GM12801 (cell line): ENCODE data around the gene KYAT1.

ENCODE experiments used
- TF ChIP-seq, protein P1 (sequence below): IDR thresholded peaks from one replicate; pipeline ENCODE4 v1.5.1; 2011; ENCODE audit warnings: control low read depth; ENCODE audit not compliant: insufficient read length; ENCODE audit errors: extremely low read depth

Gene KYAT1

DNA sequence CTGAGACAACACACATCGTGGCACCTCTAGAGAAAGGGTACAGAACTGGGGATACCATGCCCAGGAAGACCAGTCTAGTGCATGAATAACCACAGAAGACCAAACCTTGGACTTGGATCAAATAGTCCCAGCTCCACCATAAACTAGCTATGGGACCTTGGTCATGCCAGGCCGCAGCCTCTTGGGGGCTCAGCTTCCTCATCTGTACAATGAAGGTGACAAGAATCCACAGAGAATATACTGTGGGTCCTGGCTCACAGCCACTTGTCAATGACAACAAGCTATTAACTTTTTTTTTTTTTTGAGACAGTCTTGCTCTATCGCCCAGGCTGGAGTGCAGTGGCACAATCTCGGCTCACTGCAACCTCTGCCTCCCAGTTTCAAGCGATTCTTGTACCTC is 3.9 kb downstream of the KYAT1 start:
- TF ChIP-seq, protein P1, sequence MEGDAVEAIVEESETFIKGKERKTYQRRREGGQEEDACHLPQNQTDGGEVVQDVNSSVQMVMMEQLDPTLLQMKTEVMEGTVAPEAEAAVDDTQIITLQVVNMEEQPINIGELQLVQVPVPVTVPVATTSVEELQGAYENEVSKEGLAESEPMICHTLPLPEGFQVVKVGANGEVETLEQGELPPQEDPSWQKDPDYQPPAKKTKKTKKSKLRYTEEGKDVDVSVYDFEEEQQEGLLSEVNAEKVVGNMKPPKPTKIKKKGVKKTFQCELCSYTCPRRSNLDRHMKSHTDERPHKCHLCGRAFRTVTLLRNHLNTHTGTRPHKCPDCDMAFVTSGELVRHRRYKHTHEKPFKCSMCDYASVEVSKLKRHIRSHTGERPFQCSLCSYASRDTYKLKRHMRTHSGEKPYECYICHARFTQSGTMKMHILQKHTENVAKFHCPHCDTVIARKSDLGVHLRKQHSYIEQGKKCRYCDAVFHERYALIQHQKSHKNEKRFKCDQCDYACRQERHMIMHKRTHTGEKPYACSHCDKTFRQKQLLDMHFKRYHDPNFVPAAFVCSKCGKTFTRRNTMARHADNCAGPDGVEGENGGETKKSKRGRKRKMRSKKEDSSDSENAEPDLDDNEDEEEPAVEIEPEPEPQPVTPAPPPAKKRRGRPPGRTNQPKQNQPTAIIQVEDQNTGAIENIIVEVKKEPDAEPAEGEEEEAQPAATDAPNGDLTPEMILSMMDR = no peak

DNA sequence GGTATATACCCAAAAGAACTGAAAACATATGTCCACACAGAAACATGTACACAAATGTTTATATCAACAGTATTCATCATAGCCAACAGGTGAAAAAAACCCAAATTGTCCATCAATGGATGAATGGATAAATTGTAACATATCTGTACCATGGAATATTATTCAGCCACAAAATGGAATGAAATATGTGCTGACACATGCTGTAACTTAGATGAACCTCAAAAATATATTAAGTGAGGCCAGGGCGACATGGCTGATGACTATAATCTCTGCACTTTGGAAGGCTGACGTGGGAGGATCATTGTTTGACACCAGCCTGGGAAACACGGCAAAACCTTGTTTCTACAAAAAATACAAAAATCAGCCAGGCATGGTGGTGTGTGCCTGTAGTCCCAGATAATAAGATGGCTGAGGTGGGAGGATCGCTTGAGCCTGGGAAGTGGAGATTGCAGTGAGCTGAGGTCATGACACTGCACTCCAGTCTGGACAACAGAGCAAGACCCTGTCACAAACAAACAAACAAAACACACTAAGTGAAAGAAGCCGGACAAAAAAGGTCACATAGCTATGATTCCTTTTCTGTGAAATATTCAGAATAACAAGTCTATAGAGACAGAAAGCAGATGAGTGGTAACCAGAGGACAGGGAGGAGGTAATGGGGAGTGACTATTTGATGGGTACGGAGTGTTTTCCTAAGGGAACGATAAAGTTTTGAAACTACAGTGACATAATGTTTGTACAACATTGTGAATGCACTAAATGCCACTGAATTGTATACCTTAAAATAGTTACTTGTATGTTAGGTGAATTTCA is 11.4 kb downstream of the KYAT1 start:
- TF ChIP-seq, protein P1 = no peak

DNA sequence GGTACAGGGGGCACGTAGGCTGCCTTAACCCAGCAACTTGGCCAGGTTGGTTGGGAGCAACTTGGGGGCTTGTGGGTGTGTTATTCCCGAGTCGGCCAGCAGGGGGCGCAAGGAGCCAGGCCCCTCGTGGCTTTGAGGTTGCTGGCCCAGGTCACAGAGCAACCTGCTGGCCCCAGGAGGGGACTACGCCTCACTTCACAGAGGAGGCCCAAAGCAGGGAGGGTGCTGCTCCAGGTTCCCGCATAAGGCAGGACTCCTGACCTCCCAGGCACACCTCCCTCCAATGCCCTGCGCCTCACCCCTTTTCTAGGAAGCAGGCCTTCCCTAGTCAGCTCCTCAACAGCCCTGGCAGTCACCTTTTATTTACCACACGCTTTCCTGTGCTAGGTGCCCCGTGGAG is 18.1 kb downstream of the KYAT1 start:
- TF ChIP-seq, protein P1 = peak; percentile 37

DNA sequence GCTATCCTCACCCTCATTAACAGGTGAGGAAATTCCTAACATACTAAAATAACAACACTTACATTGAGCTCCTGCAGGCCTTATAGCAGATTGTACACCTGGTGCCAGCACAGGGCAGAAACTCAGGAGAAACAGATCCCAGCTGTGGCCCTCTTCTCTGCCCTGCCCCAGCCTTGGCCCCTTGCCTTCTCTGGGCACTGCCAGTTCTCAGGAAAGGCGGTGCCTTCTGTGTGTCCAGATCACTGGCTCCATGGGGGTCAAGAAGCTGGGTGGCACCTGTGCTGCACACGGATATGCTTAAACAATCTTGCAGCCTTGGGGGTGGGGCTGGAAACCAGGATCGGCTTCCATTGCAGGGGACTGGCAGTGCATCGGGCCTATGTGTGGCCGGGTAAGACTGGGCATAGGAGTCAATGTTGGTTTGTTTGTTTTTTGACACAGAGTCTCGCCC is 19.3 kb downstream of the KYAT1 start:
- TF ChIP-seq, protein P1 = no peak

DNA sequence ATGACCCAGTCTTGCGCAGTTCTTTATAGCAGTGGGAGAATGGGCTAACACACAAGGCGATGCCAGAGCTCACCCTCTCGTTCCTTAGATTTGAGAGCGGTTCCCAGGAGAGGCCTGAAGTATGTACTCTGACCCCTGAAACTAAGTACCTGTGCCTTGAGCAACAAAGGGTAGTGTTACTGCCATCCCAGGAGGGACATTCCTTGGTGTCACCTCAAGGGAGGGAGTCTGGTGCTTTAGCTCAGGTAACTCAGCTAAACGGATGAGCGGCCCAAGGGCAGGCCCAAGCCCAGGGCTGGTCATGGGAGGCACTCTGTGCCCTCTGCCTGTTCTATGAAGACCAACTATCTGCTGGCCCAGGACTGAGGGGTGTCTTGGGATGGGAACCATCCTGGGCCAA is 20.2 kb downstream of the KYAT1 start:
- TF ChIP-seq, protein P1 = no peak

DNA sequence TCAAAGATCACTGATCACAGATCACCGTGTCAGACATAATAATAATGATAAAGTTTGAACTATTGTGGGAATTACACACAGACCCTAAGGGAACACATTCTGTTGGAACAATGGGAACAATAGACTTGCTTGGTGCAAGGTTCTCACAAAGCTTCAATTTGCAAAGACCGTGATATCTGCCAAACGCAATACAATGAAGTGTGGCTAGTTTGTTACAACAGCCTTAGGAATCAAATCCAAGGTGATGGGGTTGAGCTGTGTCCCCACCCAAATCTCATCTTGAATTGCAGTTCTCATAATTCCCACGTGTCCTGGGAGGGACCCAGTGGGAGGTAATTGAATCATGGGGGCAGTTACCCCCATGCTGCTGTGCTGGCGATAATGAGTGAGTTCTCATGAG is 20.8 kb downstream of the KYAT1 start:
- TF ChIP-seq, protein P1 = no peak

DNA sequence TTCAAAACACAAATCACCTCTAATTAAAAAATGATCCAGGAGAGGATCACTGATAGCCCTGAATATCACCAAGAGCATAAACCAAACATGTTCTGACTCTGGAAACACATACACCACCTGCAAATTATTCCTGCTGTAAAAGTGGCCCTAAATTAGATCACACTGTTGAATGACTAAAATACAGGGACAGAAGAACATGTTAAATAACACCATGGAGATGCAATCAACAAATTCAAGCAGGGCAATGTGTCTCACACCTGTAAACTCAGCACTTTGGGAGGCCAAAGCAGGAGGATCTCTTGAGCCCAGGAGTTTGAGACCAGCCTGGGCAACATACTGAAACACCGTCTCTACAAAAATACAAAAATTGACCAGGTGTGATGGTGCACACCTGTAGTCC is 33.9 kb downstream of the KYAT1 start:
- TF ChIP-seq, protein P1 = no peak
